HG03103 (cell line): ENCODE results near the gene UVRAG.

Experiments used
- ATAC-seq: cut with Tn5 transposase; IDR thresholded peaks from one replicate; pipeline ENCODE4 v1.9.1; 2021; ENCODE audit warnings: low read depth; ENCODE audit not compliant: unreplicated experiment

UVRAG gene

DNA sequence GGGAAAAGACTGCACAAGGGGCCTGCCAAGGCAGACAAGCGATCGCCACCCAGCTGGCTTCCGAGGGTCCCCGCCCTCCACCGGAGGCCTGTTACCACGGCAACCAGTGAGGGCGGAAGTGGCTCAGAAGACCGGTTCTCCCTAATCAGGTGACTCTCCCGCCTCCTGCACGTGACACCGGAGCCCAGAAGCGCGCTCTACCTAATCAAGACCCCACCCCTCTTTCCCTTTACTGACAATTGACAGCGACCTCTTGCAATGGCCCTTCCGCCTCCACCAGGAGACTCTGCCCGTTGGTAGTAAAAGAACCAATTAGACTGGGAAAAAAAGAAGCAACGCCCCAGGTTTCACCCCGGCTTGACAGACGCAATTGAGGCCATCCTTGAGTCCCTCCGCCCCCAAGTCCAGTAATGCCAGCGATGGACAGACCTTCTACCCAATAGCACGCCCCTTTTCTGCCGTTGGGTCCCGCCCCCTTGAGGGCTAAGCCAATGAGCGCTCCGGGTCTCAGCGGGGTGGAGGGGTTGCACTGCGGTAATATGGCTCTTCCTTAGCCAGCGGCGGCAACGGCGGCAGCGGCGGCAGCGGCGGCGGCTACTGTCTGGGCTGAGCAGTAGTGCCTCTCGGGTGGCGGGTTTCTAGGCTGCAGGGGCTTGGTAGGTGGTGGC lies at the start of gene UVRAG:
UVRAG (plus strand) TSS at position 534 of the 668 bp plus-strand sequence. CDS start 198 bp downstream, outside the sequence.
- ATAC-seq: peak; percentile 69

DNA sequence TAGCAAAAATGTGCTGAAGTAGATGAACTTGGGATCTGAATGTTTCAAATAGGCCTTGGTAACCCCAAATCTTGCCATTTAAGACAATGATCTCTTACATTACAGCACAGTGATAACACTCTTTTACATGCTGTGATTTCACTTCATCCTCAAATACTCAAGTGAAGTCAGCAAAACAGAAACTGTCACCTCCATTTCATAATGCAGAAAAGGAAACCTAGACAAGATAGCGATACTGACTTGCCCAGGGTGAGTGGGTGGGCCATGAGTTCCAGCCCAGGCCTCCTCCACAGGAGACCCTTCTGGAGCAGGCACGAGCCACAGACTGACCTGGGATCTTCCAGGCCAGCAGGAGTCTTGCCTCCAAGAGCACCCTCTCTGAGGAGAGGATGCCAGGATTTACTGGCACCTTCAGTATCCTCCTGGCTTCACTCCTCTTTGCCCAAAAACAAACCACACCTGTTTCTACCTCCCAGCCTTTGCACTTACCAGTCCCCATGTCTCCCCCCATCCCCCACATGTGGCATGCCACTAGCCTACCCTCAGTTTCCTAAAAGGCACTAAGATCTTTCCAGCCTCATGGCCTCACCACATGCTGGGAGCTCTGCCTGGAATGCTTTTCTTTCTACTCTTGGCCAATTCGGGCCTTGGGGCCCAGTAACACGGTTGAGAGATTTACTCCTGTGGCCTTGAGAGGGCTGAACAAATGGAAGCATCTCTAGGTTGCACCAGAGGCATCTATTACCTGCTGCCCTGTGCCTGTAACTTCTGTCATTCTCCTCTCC lies 48.4 kb upstream of the UVRAG start:
- no peak for ATAC-seq

DNA sequence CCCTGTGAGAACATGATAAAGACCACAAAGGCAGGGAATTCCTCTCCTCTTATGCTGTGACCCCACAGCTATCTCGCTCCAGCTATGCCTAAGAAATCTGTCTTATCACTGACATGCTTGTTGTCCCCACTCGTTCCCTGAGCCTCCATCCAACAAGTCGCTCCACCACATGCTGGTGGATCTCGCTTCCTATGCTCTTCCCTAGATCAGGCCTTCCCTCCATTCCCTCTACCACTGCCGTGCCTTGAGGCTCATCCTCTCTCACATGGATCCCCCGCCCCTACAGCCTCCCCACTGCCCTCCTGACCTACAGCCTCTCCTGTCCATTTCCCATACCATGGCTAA lies 47.8 kb upstream of the UVRAG start:
- no peak for ATAC-seq

DNA sequence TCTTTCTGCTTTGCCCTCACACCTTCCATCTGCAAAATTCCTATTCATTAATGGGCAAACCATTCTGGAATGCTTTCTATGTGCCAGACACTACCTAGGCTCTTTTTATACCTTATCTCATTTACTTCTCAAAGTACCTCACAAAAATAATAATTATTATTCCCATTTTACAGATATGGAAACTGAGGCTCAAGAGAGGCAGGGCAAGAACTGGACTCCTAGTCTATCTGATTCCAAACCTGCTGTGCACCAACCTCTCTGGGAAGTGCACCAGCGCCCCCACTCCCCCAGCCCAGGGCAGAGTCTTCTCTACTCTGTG lies 47.3 kb upstream of the UVRAG start:
- no peak for ATAC-seq

DNA sequence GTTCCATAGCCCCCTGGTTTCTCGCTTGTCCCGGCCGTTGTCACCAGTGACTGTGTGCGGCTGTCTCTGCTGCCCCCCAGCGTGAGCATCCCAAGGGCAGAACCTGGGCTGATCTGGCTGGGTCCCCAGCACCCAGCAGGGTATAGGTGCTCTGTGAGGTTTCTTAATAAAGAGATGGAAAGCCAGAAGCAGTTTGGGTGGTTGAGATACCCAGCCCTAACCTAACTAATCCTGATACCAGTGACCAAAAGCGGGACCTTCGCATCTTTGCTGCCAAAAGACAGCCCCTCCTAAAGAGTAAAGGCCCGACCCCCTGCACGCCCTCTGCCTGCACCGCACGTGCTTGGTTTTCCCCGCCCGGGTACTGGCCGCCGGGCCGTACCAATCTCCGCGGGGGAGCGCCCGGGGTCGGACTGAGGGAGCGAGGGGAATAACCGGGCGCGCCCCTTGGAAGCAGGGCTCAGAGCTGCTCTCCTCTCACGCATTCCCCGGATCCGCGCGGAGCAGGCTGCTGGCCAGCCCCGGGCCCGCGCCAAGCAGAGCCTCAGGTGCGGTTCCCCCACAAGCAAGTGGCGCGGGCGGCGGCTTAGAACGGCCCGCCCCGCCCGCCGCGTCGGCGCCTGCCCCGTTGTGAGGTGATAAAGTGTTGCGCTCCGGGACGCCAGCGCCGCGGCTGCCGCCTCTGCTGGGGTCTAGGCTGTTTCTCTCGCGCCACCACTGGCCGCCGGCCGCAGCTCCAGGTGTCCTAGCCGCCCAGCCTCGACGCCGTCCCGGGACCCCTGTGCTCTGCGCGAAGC lies 46.7 kb upstream of the UVRAG start, which contains the start of gene DGAT2:
DGAT2 (plus strand) TSS at position 667 of the 797 bp plus-strand sequence. CDS start 214 bp downstream, outside the sequence.
- peak; percentile 59 for ATAC-seq

DNA sequence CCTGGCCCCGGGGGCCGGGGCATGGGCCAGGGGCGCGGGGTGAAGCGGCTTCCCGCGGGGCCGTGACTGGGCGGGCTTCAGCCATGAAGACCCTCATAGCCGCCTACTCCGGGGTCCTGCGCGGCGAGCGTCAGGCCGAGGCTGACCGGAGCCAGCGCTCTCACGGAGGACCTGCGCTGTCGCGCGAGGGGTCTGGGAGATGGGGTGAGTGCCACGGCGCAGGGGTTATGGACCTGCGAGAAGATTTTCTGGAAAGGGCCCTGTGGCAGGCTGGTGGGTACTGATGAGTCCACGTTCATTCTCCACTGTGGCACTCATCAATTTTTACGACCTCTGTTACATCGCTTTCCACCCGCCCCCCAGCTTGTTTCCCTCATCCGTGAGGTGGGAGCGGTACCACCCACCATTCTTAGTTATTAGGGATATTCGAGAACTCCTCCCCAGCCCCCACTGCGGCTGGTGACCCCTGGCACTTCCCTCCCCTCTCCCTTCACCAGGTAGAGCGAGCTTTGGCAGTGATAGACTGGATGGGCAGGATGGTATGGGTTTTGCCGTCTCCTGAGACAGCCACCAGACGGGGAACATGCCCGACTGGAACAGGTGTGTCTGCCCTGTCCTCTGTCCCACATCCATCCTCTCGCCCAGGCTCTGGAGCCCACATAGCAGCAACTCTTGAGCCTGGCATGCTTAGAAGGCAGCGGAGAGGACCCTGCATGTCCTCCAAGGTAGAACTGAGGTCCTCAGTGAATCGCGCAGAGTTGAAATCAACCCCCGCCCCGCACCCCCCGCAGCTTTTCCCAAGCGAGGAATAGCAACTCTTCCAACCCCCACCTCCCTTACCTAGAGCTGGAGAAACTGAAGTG lies 45.9 kb upstream of the UVRAG start:
- ATAC-seq: no peak

DNA sequence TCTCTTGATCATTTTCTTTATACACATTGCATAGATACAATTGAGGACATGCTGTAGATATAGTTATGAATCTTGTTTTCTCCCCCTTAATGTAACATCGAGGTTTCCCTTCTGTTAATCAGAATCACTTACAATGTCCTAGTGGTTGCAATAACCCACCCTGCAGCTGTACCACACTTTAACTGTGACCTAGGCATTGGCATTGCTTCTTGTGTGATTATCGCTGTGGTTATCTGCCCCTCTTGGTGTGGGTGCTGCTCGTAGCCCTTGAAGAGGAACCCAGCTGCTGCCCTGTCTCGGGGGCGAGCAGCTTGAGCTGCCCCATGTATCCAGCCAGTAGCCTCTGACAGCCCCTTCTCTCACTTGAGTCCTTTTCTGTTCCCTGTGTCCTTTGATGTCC lies 44.9 kb upstream of the UVRAG start:
- ATAC-seq: no peak

DNA sequence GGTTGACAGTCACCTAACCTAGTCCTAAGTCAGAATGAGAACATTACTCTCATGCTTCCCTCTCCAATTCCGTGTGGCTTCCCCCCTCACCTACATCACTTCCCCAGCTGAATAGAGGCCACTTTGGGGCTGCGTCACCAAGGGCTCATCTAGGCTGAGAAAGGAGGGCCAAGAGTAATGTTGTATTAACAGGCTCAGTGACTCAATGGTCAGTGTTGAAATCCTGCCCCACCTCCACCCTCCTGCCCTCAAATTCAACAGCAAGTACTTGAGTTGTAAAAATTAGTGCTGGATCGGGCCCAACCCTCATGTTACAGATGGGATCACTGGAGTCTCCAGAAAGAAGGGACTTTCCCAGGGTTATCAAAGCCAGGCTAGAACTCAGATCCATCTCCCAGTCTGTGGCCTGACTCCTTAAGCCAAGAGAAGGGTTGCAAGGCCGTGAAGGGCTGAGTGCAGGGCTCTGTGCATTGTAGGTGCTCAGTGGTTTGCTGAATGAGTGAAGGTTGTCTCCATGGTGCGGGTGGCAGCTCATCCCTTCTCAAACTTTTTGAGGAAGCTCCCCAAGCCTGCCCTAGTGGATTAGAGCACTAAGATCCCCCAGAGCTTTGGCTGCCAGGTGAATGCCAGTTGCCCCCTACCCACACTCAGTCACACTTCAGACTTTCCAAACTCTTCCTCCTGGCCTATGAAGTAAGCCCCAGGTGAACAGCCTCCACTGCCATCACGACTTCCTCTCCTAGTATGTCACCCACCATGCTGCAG lies 43.2 kb upstream of the UVRAG start:
- no peak for ATAC-seq

DNA sequence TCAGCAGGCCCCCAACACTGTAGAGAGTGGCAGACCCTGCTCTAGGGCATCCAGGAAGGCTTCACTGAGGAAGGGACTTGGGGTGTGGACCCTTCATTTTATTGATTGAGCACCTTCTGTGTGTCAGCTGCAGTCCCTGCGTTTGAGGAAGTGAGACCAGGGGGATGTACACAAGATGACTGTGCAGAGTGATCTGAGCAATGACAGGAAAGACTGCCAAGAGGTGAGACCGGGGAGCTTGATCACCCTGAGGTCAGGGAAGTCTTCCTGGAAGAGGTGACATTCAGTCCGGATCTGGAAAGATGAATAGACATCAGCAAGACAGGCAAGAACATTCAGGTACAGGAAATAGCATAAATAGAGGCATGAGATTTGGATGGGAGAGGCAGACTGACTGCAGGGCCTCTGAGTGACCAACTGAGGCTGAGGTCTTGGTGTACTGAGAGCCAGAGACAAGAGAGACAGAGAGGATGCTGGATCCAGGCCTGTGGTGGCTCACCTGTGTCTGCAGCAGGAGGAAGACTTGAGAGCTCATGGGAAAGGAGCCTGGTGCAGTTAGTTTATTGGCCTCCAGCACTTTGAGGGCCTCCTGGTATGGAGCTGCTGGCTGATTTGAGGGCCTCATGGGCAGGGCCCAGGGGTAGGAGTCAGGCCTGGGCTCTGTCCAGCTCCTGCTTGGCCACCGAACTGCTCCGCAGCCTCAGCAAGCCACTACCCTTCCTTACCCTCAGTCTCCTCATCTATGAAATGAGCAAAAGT lies 41.2 kb upstream of the UVRAG start:
- ATAC-seq: peak; percentile 86

DNA sequence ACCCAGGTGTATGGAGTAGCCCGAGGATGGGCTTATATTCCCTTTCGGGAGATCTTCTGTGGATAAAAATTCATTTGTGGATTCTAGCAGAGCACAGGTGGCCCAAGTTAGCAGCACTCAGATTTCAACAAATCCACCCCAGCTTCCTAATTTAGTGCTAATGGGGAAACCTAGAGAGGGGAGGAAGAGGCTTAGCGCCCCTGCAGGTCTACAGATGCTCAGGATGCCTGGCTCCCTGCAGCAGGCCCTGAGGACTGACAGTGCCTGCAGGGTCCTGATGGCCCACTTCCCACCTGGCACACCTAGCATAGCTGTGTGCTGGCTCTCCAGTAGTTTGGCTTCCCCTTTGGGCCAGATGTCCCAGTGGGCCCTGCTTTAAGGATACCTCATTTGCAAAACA lies 40.0 kb upstream of the UVRAG start:
- no peak for ATAC-seq

DNA sequence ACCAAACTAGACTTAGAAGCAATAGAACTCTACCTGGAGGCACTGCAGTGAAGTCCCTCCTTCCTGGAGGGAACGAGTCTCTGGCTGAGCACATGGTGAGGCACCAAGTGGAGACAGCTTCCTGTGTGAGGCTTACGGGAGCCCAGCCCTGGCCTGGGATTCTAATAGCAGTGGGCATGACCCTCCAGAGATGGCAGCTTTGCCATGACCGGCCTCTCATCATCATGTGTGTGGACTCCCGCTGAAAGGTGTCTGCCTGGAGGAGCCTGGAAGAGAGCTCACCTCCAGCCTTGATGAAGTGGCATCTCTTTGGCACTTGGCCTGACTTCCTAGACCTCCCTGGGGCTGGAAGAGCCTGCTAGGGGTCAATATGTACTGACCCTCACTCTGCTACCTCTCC lies 38.5 kb upstream of the UVRAG start:
- ATAC-seq: no peak

DNA sequence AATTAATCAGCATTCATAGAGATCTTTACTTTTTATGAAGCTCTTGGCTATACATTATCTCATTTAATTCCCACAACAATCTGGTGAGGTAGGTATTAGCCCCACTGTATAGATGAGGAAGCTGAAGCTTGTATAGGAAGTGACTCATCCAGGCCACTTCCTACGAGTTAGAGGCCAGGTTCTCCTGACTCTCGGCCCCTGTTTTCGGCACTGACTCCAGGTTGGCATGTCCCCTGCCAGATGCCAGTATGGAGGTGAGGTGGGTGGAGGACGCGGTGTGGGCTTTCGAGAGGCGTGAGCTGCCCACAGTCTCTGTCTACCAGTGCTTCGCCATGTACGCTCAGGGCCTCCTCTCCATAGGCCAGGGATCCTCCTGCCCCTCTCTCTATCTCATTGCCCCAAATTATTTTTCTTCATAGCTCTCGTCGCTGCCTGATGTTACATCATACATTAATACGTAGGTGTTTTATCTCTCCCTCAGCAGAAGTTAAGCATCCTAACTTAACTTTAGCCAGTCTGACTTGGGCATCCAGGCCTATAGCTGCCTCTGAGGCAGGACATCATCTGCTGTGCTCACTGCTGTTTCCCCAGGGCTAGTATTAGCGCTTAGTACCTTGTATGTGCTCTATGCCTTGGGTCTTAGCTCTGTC lies 37.4 kb upstream of the UVRAG start:
- no peak for ATAC-seq

DNA sequence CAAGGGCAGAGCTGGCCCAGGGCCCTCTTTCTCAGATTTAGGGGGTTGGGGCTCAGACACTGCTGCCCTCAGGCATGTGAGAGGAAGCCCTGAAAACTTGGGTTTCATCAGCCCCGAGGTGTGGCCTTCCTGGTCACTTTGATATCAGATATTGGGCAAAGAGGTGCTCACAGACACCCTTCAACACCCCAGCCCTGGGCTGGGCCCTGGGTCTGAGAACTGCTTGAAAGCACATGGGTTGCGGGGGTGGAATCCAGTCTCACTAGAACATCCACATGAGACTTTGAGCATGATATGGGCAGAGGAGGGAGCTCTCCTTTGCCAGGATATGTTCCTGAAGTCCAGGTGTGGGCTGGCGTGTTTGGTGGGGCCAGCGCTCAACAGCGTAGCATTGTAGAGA lies 36.0 kb upstream of the UVRAG start:
- no peak for ATAC-seq

DNA sequence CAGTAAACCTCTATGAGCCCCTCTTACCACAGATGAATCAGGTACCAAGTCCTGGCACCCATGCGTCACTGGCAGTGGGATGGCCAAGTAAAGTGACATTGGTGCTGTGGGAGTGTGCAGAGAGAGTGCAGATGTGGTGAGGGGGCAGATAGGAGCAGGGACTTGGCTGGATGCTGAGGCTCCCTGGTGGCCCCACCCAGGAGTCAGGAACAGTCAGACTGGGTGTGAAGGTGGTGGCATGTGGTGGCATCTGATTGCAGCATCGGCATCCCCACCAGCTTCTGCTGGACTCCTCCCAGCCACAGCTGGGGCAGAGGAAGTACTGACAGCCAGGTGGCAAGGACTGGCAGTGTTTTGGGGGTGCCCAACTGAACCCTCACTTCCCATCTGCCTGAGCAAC lies 35.0 kb upstream of the UVRAG start:
- ATAC-seq: no peak

DNA sequence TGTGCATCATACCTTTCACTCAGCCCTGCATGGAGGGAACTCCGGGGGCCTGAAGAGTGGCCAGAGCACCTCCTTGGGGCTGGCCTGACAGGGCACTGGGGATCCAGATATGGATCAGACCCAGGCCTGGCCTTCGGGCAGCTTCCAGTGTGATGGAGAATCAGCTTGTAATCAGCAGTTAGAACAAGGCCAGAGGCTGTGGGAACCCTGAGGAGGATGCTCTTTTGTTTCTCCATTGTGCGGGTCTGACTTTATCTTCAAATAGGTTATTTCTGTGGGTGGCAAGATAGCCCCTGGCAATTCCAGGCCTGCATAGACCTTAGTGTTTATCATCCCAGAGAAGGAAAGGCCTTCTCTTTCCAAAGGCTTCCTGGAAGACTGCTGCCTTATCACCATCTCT lies 34.1 kb upstream of the UVRAG start:
- no peak for ATAC-seq

DNA sequence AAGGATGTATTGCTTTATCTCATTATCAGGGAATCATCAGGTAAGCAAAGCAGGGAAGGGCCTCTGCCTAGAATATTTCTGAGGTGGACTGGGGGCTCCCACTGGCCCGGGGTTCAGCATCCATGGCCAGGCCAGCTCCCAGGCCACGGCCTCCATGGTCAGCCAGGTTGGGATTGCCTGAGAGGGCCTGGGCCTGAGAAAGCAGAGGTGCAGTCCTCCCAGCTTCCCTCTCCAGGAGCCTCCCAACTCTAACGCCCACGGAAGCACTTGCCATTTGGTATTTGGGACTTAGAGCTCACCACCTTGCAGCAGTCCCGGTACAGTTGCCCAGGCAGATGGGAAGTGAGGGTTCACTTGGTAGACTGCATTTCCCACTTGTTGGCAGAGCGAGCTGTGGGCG lies 33.7 kb upstream of the UVRAG start:
- no peak for ATAC-seq

DNA sequence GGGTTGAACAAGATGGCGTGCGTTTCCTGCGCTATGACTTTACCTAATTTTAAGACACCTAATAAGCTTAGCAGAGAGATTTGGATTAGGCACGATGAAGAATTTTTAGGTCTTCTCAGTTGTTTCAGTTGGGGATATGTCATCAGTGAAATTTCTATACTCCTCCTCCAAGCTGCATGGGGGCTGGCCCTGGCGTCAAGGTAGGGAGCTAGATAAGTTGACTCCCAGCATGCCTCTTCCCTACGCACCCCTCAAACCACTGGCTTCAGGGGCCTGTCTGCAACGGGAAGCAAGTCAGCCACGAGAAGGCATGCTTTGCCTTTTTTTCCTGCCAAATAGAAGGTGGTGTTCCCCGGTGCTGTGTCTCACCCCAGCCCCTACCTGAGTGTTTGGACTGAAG lies 33.2 kb upstream of the UVRAG start:
- ATAC-seq: no peak

DNA sequence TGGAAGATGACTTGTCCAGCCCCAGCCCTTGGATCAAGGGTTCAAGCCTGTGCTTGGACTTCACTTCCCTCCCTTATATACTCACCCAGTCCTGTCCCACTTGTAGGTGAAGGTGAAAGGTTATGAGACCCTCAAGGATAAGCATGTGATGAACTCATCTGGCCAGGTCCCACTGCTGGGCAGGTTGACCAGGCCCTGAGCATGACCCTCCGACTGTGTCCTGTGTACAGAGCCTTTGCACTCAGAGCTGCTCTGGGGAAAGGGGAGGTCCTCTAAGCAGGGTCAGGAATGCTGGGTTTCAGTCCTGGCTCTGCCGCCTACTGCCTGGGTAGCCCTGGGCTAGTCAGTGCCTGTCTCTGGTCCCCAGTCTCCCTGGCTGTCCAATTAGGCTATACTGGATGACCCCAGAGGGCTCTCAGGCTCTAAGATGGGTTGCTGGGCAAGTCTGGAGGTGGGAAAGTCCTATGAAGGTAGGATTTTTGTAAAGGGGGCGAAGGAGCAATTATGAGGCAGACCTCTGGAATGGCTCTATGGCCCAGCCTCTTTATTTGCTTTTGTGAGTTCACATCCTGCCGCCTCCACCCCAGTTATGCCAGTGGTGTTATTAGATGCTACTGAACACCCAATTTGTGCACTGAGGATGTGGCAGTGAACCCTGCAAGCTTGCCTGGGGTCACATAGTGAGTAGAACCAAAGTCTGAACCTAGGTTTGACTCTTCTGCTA lies 32.3 kb upstream of the UVRAG start:
- ATAC-seq: no peak
